OCI-LY7 (cell line): ENCODE data around the gene HECW1. TPM values are rescaled to one million over a fixed set of nuclear protein-coding genes. Genes with fewer than 3 reads are reported as not detected.

ENCODE experiments used
- BruUV-seq: library from RNA; stranded (reverse); fragments of 400-500 nt; replicated peaks from 2 replicates; lab custom pipeline; 2021; lab: Mats Ljungman, UMichigan
- CTCF ChIA-PET: fragments of 300-600 bp; sonication (Branson Sonifier 250); formaldehyde crosslinking; loops from one replicate; lab custom pipeline; 2022; ENCODE audit warnings: antibody characterized with exemption; ENCODE audit not compliant: unreplicated experiment; lab: Charles Lee
- POLR2A ChIA-PET: fragments of 300-600 bp; sonication (Branson Sonifier 250); formaldehyde crosslinking; loops from one replicate; lab custom pipeline; 2022; ENCODE audit warnings: antibody characterized with exemption; lab: Charles Lee
- DNase-seq: peaks from one replicate; pipeline ENCODE4 v3.0.0-alpha.2; 2015; ENCODE audit warnings: low spot score
- H2AFZ ChIP-seq: fragments of 200-600 bp; sonication (generic), shearing (Covaris generic); 2 replicates; pipeline ENCODE4 v1.6.1; 2014; ENCODE audit warnings: mild to moderate bottlenecking, antibody characterized with exemption, low read length, moderate library complexity
- H3K27ac ChIP-seq: fragments of 200-600 bp; sonication (generic); 2 replicates; pipeline ENCODE4 v1.5.1; 2014; ENCODE audit warnings: mixed run types, low read depth, mild to moderate bottlenecking, moderate library complexity, low read length, inconsistent platforms; ENCODE audit not compliant: poor library complexity, severe bottlenecking
- H3K36me3 ChIP-seq: fragments of 200-600 bp; sonication (generic); 2 replicates; pipeline ENCODE4 v1.6.1; 2014; ENCODE audit warnings: mild to moderate bottlenecking, antibody characterized with exemption, low read length, moderate library complexity, mixed read lengths; ENCODE audit not compliant: insufficient read depth
- H3K4me1 ChIP-seq: fragments of 200-600 bp; sonication (generic); 2 replicates; pipeline ENCODE4 v1.5.1; 2014; ENCODE audit warnings: mild to moderate bottlenecking, low read length; ENCODE audit not compliant: insufficient read depth, poor library complexity, severe bottlenecking
- H3K4me2 ChIP-seq: fragments of 200-600 bp; sonication (generic); 2 replicates; pipeline ENCODE4 v1.6.1; 2014; ENCODE audit warnings: mild to moderate bottlenecking, low read length
- H3K4me3 ChIP-seq: fragments of 200-600 bp; sonication (generic); 2 replicates; pipeline ENCODE4 v1.5.1; 2014; ENCODE audit warnings: mild to moderate bottlenecking, low read depth, low read length; ENCODE audit not compliant: poor library complexity, severe bottlenecking
- H3K79me2 ChIP-seq: fragments of 200-600 bp; sonication (generic); 2 replicates; pipeline ENCODE4 v1.6.1; 2016; ENCODE audit warnings: low read depth, mild to moderate bottlenecking, low read length, moderate library complexity, mixed read lengths; ENCODE audit not compliant: insufficient read depth
- H3K9me2 ChIP-seq: fragments of 200-600 bp; sonication (generic); 2 replicates; pipeline ENCODE4 v1.6.1; 2016; ENCODE audit warnings: mild to moderate bottlenecking, low read length, mixed read lengths; ENCODE audit not compliant: insufficient read depth
- H3K9me3 ChIP-seq: fragments of 200-600 bp; sonication (generic); 2 replicates; pipeline ENCODE4 v1.6.1; 2014; ENCODE audit warnings: mild to moderate bottlenecking, mixed run types, low read length, mixed read lengths
- H4K20me1 ChIP-seq: fragments of 200-600 bp; sonication (generic); 2 replicates; pipeline ENCODE4 v1.6.1; 2014; ENCODE audit warnings: mild to moderate bottlenecking, antibody characterized with exemption, low read length, moderate library complexity, mixed read lengths; ENCODE audit not compliant: insufficient read depth
- CTCF ChIP-seq: fragments of 200-600 bp; sonication (generic); conservative IDR thresholded peaks from 2 replicates; pipeline ENCODE4 v1.5.1; 2014; ENCODE audit warnings: mild to moderate bottlenecking, antibody characterized with exemption, low read length, moderate library complexity, mixed read lengths
- EZH2phosphoT487 ChIP-seq: fragments of 200-600 bp; sonication (generic); IDR thresholded peaks from 2 replicates; pipeline ENCODE4 v1.6.1; 2018; ENCODE audit warnings: low read depth, borderline replicate concordance, mild to moderate bottlenecking, mixed run types, antibody characterized with exemption, low read length, moderate library complexity, mixed read lengths
- intact Hi-C: fragments of 100-400 bp; cut with micrococcal nuclease; formaldehyde crosslinking; loops from one replicate; pipeline ENCODE4 v1.10.0; 2022; ENCODE audit not compliant: unreplicated experiment
- total RNA-seq, 2 experiments: library from RNA; depleted of rRNA in 1 of 2; stranded (reverse); fragments of >200 nt in 1 of 2; shearing (Covaris generic) in 1 of 2; gene quantifications; 2 replicates each; pipeline ENCODE4 v1.2.3, GENCODE V29; 2014 to 2022

HECW1 gene
- total RNA-seq, 2 experiments from 2014 or later: 2.0 TPM

- Histone ChIP-seq H3K4me3 (no peak overlapping the region), H3K36me3 (no peaks in the 10 kb centered on the region), H3K9me3 (no peaks in the 10 kb centered on the region), H4K20me1 (no peaks in the 10 kb centered on the region), H3K9me2 (no peaks in the 10 kb centered on the region), H3K4me2 (no peak overlapping the region), H3K4me1 (no peaks in the 10 kb centered on the region), H3K27ac (no peak overlapping the region), H2AFZ (no peak overlapping the region), H3K79me2 (no peaks in the 10 kb centered on the region)
- ChIA-PET CTCF (no interaction called here), POLR2A (no interaction called here)
- BruUV-seq: no TSS peak
- no peak for DNase-seq
- TF ChIP-seq EZH2phosphoT487 (no peak), CTCF (no peak)
- intact Hi-C loops: no loop called here
These were observed 54.2 kb downstream of the HECW1 start for GRCh38 chr7:43166686-43167085.

DNA sequence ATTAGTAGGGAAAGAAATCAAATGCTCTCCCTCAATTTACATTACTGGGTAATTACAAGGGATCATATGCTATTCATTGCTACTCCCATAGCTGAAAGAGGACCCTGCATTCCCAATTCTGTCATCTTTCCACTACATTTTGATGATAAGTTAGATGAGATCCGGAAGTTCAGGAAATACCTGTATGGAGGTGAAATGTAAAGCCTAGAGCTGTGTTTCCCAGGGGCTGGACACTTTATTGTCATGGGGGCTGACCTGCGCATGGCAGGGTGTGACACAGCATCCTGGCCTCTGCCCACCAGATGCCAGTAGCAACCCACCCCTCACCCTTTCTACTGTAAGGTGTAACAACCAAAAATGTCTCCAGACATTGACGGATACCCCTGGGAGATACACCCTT lies 56.6 kb downstream of the HECW1 start:
- H4K20me1 ChIP-seq: no peaks in the 10 kb centered on the region
- no peak overlapping the region for H2AFZ ChIP-seq
- POLR2A ChIA-PET: no interaction called here
- CTCF ChIA-PET: no interaction called here
- H3K36me3 ChIP-seq: no peaks in the 10 kb centered on the region
- intact Hi-C loops: no loop called here
- H3K9me3 ChIP-seq: no peaks in the 10 kb centered on the region
- no peak for DNase-seq
- H3K27ac ChIP-seq: no peak overlapping the region
- no peaks in the 10 kb centered on the region for H3K79me2 ChIP-seq
- H3K4me3 ChIP-seq: no peak overlapping the region
- no peaks in the 10 kb centered on the region for H3K9me2 ChIP-seq
- no peaks in the 10 kb centered on the region for H3K4me1 ChIP-seq
- BruUV-seq: no TSS peak
- TF ChIP-seq EZH2phosphoT487 (no peak), CTCF (no peak)
- H3K4me2 ChIP-seq: no peak overlapping the region

- H3K4me3 ChIP-seq: no peak overlapping the region
- H3K79me2 ChIP-seq: no peaks in the 10 kb centered on the region
- BruUV-seq: no TSS peak
- no peaks in the 10 kb centered on the region for H3K9me3 ChIP-seq
- H2AFZ ChIP-seq: no peak overlapping the region
- no peak for DNase-seq
- H3K36me3 ChIP-seq: no peaks in the 10 kb centered on the region
- H3K4me2 ChIP-seq: no peak overlapping the region
- no peaks in the 10 kb centered on the region for H4K20me1 ChIP-seq
- no peaks in the 10 kb centered on the region for H3K4me1 ChIP-seq
- ChIA-PET CTCF (no interaction called here), POLR2A (interaction anchor here (0.6 to 1.5 kb wide), 3 partner anchors 75 to 756 kb away, joined by 3 read pairs; partner anchors contain the start of genes MRPL32 and PSMA2)
- no peak overlapping the region for H3K27ac ChIP-seq
- intact Hi-C loops: no loop called here
- TF ChIP-seq CTCF (no peak), EZH2phosphoT487 (no peak)
- H3K9me2 ChIP-seq: no peaks in the 10 kb centered on the region
These were observed 58.1 kb downstream of the HECW1 start for GRCh38 chr7:43170571-43170970.
